HCT116 (cell line): ENCODE measurements around the gene SUPT3H. TPM values are rescaled to one million over a fixed set of nuclear protein-coding genes. Genes with fewer than 3 reads are reported as not detected.

ENCODE experiments used
- ATAC-seq: fragments of 200-7000 bp; cut with Tn5 transposase; 2 replicates; pipeline ENCODE4 v1.9.1; 2020; ENCODE audit warnings: mild to moderate bottlenecking, moderate library complexity
- BruUV-seq: library from RNA; stranded (reverse); fragments of 400-500 nt; replicated peaks from 2 replicates; lab custom pipeline; 2021; lab: Mats Ljungman, UMichigan
- CTCF ChIA-PET: fragments of 300-600 bp; sonication (Branson Sonifier 250); formaldehyde crosslinking; loops from one replicate; lab custom pipeline; 2021; ENCODE audit warnings: antibody characterized with exemption; lab: Charles Lee
- POLR2A ChIA-PET: fragments of 300-600, 350-600 bp; sonication (Branson Sonifier 250); formaldehyde crosslinking; loops from one replicate; lab custom pipeline; 2021; ENCODE audit warnings: antibody characterized with exemption; lab: Charles Lee
- RAD21 ChIA-PET, 2 experiments: fragments of 300-600 bp; sonication (Branson Sonifier 250); formaldehyde crosslinking; loops; one replicate each; lab custom pipeline; 2023; ENCODE audit warnings: low total read pairs in 2 of 2; ENCODE audit not compliant: uncharacterized antibody in 2 of 2, unreplicated experiment in 2 of 2, low non-redundant PET in 1 of 2; lab: Charles Lee
- DNase-seq: peaks from one replicate; pipeline ENCODE4 v3.0.0-alpha.2; 2010; ENCODE audit warnings: low read depth, low spot score
- H2AFZ ChIP-seq: fragments of 200-600 bp; shearing (Covaris generic), sonication (generic); 2 replicates; pipeline ENCODE4 v1.6.1; 2017; ENCODE audit warnings: low read depth, mixed run types, mixed read lengths, antibody characterized with exemption, low read length; ENCODE audit not compliant: poor library complexity, severe bottlenecking
- H3K27ac ChIP-seq: 2 replicates; pipeline ENCODE4 v1.5.1; 2012; ENCODE audit warnings: low read depth, low read length
- H3K27me3 ChIP-seq: fragments of 200-600 bp; sonication (generic); 2 replicates; pipeline ENCODE4 v1.6.1; 2016; ENCODE audit warnings: mixed run types, low read length, mixed read lengths; ENCODE audit not compliant: insufficient read depth
- H3K36me3 ChIP-seq, 2 experiments: fragments of 200-500 bp in 1 of 2; fragments of 200-600 bp in 1 of 2; sonication (Bioruptor generic) in 1 of 2; sonication (generic) in 1 of 2; 2 replicates each; pipeline versions ENCODE4 v1.5.1 to v1.6.1; 2014 to 2016; ENCODE audit warnings: low read length in 2 of 2, inconsistent platforms in 1 of 2, mixed read lengths in 1 of 2, mixed run types in 1 of 2; ENCODE audit not compliant: insufficient read depth in 2 of 2, control insufficient read depth in 1 of 2
- H3K4me1 ChIP-seq, 2 experiments: fragments of 200-600 bp in 1 of 2; sonication (generic) in 1 of 2; 2 replicates each; pipeline versions ENCODE4 v1.5.1 to v1.6.1; 2012 to 2017; ENCODE audit warnings: low read length in 2 of 2, inconsistent platforms in 1 of 2, mild to moderate bottlenecking in 1 of 2, mixed read lengths in 1 of 2, mixed run types in 1 of 2, moderate library complexity in 1 of 2; ENCODE audit not compliant: insufficient read depth in 2 of 2, control insufficient read depth in 1 of 2
- H3K4me2 ChIP-seq: fragments of 200-600 bp; sonication (generic); 2 replicates; pipeline ENCODE4 v1.6.1; 2017; ENCODE audit warnings: mixed run types, low read length, mixed read lengths
- H3K4me3 ChIP-seq, 2 experiments: fragments of 200-600 bp in 1 of 2; sonication (generic) in 1 of 2; replicated peaks in 1 of 2; 2 replicates each; pipeline ENCODE4 v1.5.1; 2011 to 2016; ENCODE audit warnings: low read length in 2 of 2, control low read depth in 1 of 2, low read depth in 1 of 2, mild to moderate bottlenecking in 1 of 2, mixed read lengths in 1 of 2, mixed run types in 1 of 2
- H3K79me2 ChIP-seq: fragments of 200-600 bp; sonication (generic); 2 replicates; pipeline ENCODE4 v1.6.1; 2017; ENCODE audit warnings: mild to moderate bottlenecking, mixed run types, low read length, moderate library complexity, mixed read lengths; ENCODE audit not compliant: insufficient read depth
- H3K9ac ChIP-seq: fragments of 200-600 bp; sonication (generic); 2 replicates; pipeline ENCODE4 v1.6.1; 2016; ENCODE audit warnings: low read length, mixed read lengths
- H3K9me2 ChIP-seq: fragments of 200-600 bp; sonication (generic), shearing (Covaris generic); 2 replicates; pipeline ENCODE4 v1.6.1; 2017; ENCODE audit warnings: mixed run types, mild to moderate bottlenecking, moderate library complexity; ENCODE audit not compliant: insufficient read depth
- H3K9me3 ChIP-seq, 2 experiments: fragments of 200-500 bp in 1 of 2; fragments of 200-600 bp in 1 of 2; sonication (Bioruptor generic) in 1 of 2; sonication (generic) in 1 of 2; 2 replicates each; pipeline ENCODE4 v1.6.1; 2014 to 2017; ENCODE audit warnings: low read length in 2 of 2, mixed read lengths in 2 of 2, inconsistent platforms in 1 of 2, low read depth in 1 of 2, mild to moderate bottlenecking in 1 of 2, mixed run types in 1 of 2, moderate library complexity in 1 of 2; ENCODE audit not compliant: control insufficient read depth in 1 of 2, insufficient read depth in 1 of 2
- H4K20me1 ChIP-seq: fragments of 200-600 bp; sonication (generic), shearing (Covaris generic); 2 replicates; pipeline ENCODE4 v1.6.1; 2017; ENCODE audit warnings: mixed run types, mild to moderate bottlenecking, moderate library complexity; ENCODE audit not compliant: insufficient read depth
- POLR2AphosphoS5 ChIP-seq: IDR thresholded peaks from 2 replicates; pipeline ENCODE4 v1.6.1; 2011; ENCODE audit warnings: mild to moderate bottlenecking, low read depth, low read length, moderate library complexity
- ZBTB33 ChIP-seq: IDR thresholded peaks from 2 replicates; pipeline ENCODE4 v1.6.1; 2011; ENCODE audit warnings: mild to moderate bottlenecking, low read length, moderate library complexity; ENCODE audit not compliant: insufficient replicate concordance; ENCODE audit errors: extremely low read depth
- ZNF274 ChIP-seq: fragments of 200-500 bp; sonication (Bioruptor generic); IDR thresholded peaks from 2 replicates; pipeline ENCODE4 v1.6.1; 2014; ENCODE audit warnings: mild to moderate bottlenecking, low read depth, low read length, inconsistent platforms
- intact Hi-C: fragments of 100-400 bp; cut with micrococcal nuclease; formaldehyde crosslinking; loops from 2 replicates; pipeline ENCODE4 v1.10.0; 2022
- total RNA-seq: library from RNA; stranded (reverse); gene quantifications from one replicate; pipeline ENCODE4 v1.2.1, GENCODE V29; 2021; ENCODE audit not compliant: unreplicated experiment
- TF ChIP-seq, protein P1 (sequence below), 3 experiments: fragments of 200-600 bp in 1 of 3; sonication (generic) in 1 of 3; IDR thresholded peaks in 2 of 3; conservative IDR thresholded peaks in 1 of 3; 2 replicates each; pipeline ENCODE4 v1.5.1; 2012 to 2017; ENCODE audit warnings: low read depth in 2 of 3, low read length in 2 of 3, antibody characterized with exemption in 1 of 3, borderline replicate concordance in 1 of 3, control low read depth in 1 of 3, mild to moderate bottlenecking in 1 of 3, mixed read lengths in 1 of 3, mixed run types in 1 of 3, moderate library complexity in 1 of 3; ENCODE audit not compliant: insufficient read depth in 1 of 3

Gene SUPT3H
- total RNA-seq, 1 experiment from 2014 or later, result 7.4 TPM

GRCh38 chr6:45417436-45417835, 39.7 kb upstream of the SUPT3H start:
- intact Hi-C loops, result loop anchor here (5.0 kb wide), 1 partner anchor 330 kb away; no protein-coding TSS in a partner anchor

More at GRCh38 chr6:45417436-45417835, 39.7 kb upstream of the SUPT3H start:
- Histone ChIP-seq H3K27ac (no peak overlapping the region), H4K20me1 (no peaks in the 10 kb centered on the region), H3K9ac (no peak overlapping the region), H3K9me2 (no peaks in the 10 kb centered on the region), H3K4me1 (peaks cover 8 to 33% of the 10 kb centered on the region in 2 experiments), H3K27me3 (peaks cover 18% of the 10 kb centered on the region), H3K4me2 (no peak overlapping the region), H3K36me3 (no peaks in the 10 kb centered on the region), H2AFZ (no peak overlapping the region), H3K79me2 (no peaks in the 10 kb centered on the region), H3K4me3 (no peak overlapping the region), H3K9me3 (no peaks in the 10 kb centered on the region)
- BruUV-seq, result no TSS peak
- POLR2A ChIA-PET, result no interaction called here
- RAD21 ChIA-PET, result no interaction called here
- no peak for DNase-seq
- CTCF ChIA-PET, result no interaction called here
- TF ChIP-seq ZNF274 (no peak), ZBTB33 (no peak), POLR2AphosphoS5 (no peak)
- TF ChIP-seq, protein P1, sequence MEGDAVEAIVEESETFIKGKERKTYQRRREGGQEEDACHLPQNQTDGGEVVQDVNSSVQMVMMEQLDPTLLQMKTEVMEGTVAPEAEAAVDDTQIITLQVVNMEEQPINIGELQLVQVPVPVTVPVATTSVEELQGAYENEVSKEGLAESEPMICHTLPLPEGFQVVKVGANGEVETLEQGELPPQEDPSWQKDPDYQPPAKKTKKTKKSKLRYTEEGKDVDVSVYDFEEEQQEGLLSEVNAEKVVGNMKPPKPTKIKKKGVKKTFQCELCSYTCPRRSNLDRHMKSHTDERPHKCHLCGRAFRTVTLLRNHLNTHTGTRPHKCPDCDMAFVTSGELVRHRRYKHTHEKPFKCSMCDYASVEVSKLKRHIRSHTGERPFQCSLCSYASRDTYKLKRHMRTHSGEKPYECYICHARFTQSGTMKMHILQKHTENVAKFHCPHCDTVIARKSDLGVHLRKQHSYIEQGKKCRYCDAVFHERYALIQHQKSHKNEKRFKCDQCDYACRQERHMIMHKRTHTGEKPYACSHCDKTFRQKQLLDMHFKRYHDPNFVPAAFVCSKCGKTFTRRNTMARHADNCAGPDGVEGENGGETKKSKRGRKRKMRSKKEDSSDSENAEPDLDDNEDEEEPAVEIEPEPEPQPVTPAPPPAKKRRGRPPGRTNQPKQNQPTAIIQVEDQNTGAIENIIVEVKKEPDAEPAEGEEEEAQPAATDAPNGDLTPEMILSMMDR (IDR thresholded peaks at IDR 0.05 in 2 of 3, conservative IDR thresholded peaks at IDR 0.05 in 1 of 3; ENCODE audit: borderline replicate concordance in 1 of 3, insufficient read depth in 1 of 3, low read depth in 2 of 3, low read length in 2 of 3), result no peak
- ATAC-seq, result no peak
